ENCODE measurements around the gene ERCC4.

The ERCC4 gene

DNA sequence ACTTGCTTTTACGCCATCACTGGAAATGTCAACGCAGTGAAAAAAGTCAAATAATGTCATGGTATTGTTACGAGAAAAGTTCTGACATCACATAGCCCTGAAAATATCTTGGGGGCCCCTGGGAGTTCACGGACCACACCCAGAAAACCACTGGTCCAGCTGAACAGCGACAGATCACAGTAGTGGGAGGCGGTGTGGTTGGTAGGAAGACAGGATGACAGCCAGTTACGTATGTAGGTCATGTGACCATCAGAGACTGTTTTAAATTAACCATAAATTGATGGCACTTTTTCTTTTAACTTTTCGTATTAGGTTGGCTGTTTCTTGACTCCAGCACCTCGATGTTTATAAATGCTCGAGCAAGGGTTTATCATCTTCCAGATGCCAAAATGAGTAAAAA, 11.9 kb downstream of the ERCC4 start:
- TF ChIP-seq EP300 (IDR thresholded peaks at IDR 0.05; ENCODE audit: borderline replicate concordance) = no peak
- TF ChIP-seq, protein P1, sequence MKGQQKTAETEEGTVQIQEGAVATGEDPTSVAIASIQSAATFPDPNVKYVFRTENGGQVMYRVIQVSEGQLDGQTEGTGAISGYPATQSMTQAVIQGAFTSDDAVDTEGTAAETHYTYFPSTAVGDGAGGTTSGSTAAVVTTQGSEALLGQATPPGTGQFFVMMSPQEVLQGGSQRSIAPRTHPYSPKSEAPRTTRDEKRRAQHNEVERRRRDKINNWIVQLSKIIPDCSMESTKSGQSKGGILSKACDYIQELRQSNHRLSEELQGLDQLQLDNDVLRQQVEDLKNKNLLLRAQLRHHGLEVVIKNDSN (IDR thresholded peaks at IDR 0.05) = 0 out of 2 replicates have a peak, but pooled peaks have one; percentile 7

DNA sequence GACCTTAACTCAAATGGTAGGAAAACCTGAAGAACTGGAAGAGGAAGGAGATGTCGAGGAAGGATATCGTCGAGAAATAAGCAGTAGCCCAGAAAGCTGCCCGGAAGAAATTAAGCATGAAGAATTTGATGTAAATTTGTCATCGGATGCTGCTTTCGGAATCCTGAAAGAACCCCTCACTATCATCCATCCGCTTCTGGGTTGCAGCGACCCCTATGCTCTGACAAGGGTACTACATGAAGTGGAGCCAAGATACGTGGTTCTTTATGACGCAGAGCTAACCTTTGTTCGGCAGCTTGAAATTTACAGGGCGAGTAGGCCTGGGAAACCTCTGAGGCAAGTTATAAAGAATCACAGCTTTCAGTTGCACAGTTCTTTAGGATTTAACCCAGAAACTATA, 15.5 kb downstream of the ERCC4 start:
- TF ChIP-seq EP300 (IDR thresholded peaks at IDR 0.05; ENCODE audit: borderline replicate concordance) = no peak

DNA sequence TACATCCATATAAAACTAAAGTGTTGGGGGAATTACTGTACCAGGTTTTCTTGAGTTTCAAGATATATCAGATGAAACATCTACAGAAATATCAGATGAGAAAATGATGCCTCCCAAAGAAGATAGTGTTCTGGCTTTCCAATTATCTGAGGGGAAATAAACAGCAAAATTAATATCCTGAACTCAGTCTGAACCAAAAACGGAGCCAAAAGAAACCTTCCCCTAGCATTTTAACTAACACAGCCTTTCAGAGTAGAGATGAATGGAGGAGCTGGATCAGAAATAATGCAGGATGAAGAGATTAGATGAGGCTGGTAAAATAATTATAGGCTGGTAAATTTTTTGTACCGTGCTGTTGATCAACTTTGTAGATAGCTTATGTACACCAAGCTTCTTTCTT, 16.2 kb downstream of the ERCC4 start:
- no peak for TF ChIP-seq EGR1 (IDR thresholded peaks at IDR 0.05)
- TF ChIP-seq, protein P1 (IDR thresholded peaks at IDR 0.05) = no peak
- no peak for TF ChIP-seq CEBPB (IDR thresholded peaks at IDR 0.05)
- TF ChIP-seq, protein P2, sequence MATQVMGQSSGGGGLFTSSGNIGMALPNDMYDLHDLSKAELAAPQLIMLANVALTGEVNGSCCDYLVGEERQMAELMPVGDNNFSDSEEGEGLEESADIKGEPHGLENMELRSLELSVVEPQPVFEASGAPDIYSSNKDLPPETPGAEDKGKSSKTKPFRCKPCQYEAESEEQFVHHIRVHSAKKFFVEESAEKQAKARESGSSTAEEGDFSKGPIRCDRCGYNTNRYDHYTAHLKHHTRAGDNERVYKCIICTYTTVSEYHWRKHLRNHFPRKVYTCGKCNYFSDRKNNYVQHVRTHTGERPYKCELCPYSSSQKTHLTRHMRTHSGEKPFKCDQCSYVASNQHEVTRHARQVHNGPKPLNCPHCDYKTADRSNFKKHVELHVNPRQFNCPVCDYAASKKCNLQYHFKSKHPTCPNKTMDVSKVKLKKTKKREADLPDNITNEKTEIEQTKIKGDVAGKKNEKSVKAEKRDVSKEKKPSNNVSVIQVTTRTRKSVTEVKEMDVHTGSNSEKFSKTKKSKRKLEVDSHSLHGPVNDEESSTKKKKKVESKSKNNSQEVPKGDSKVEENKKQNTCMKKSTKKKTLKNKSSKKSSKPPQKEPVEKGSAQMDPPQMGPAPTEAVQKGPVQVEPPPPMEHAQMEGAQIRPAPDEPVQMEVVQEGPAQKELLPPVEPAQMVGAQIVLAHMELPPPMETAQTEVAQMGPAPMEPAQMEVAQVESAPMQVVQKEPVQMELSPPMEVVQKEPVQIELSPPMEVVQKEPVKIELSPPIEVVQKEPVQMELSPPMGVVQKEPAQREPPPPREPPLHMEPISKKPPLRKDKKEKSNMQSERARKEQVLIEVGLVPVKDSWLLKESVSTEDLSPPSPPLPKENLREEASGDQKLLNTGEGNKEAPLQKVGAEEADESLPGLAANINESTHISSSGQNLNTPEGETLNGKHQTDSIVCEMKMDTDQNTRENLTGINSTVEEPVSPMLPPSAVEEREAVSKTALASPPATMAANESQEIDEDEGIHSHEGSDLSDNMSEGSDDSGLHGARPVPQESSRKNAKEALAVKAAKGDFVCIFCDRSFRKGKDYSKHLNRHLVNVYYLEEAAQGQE (IDR thresholded peaks at IDR 0.05; ENCODE audit: low read depth) = no peak
- no peak for TF ChIP-seq TAF1 (IDR thresholded peaks at IDR 0.05; ENCODE audit: low read depth)
- TF ChIP-seq TEAD4 (IDR thresholded peaks at IDR 0.05) = no peak
- no peak for TF ChIP-seq NFIC (IDR thresholded peaks at IDR 0.05)
- TF ChIP-seq ZBTB7A (IDR thresholded peaks at IDR 0.05; ENCODE audit: low read depth) = no peak
- TF ChIP-seq CREB1 (IDR thresholded peaks at IDR 0.05; ENCODE audit: low read depth) = no peak
- TF ChIP-seq, protein P3, sequence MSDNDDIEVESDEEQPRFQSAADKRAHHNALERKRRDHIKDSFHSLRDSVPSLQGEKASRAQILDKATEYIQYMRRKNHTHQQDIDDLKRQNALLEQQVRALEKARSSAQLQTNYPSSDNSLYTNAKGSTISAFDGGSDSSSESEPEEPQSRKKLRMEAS (IDR thresholded peaks at IDR 0.05) = no peak
- no peak for TF ChIP-seq YY1 (IDR thresholded peaks at IDR 0.05; ENCODE audit: low read depth)
- TF ChIP-seq RAD21 (IDR thresholded peaks at IDR 0.05; ENCODE audit: low read depth) = no peak
- no peak for TF ChIP-seq FOXM1 (IDR thresholded peaks at IDR 0.05; ENCODE audit: borderline replicate concordance, low read depth)

DNA sequence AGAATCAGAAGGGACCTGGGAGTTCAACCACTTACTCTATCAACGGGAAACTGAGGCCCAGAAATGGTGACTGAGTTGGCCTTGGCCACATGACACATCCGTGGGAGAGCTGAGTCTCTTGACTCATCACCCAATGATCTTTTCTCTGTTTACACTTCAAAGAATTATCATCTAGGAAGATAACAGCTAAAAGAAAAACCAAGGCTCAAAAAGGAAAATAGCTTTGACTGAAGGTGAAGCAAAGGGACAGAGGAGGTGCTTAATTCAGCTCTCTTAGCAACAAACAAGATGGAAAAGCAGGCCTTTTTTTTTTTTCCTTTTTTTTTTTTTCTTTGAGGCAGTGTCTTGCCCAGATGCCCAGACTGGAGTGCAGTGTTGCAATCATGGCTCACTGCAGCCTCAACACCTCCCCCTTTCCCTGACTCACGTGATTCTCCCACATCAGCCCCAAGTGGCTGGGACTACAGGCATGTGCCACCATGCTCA, 16.7 kb downstream of the ERCC4 start:
- TF ChIP-seq CEBPB (IDR thresholded peaks at IDR 0.05) (no peak), EGR1 (IDR thresholded peaks at IDR 0.05) (no peak), TEAD4 (IDR thresholded peaks at IDR 0.05) (no peak), TAF1 (IDR thresholded peaks at IDR 0.05; ENCODE audit: low read depth) (no peak), RAD21 (IDR thresholded peaks at IDR 0.05; ENCODE audit: low read depth) (no peak), YY1 (IDR thresholded peaks at IDR 0.05; ENCODE audit: low read depth) (no peak), NFIC (IDR thresholded peaks at IDR 0.05) (no peak), EP300 (IDR thresholded peaks at IDR 0.05; ENCODE audit: borderline replicate concordance) (no peak), TCF12 (IDR thresholded peaks at IDR 0.05; ENCODE audit: low read depth) (no peak), CREB1 (IDR thresholded peaks at IDR 0.05; ENCODE audit: low read depth) (no peak), ZBTB7A (IDR thresholded peaks at IDR 0.05; ENCODE audit: low read depth) (no peak), FOXM1 (IDR thresholded peaks at IDR 0.05; ENCODE audit: borderline replicate concordance, low read depth) (no peak)
- TF ChIP-seq, protein P3 (IDR thresholded peaks at IDR 0.05) = no peak
- TF ChIP-seq, protein P2 (IDR thresholded peaks at IDR 0.05; ENCODE audit: low read depth) = no peak
- TF ChIP-seq, protein P1 (IDR thresholded peaks at IDR 0.05) = no peak

DNA sequence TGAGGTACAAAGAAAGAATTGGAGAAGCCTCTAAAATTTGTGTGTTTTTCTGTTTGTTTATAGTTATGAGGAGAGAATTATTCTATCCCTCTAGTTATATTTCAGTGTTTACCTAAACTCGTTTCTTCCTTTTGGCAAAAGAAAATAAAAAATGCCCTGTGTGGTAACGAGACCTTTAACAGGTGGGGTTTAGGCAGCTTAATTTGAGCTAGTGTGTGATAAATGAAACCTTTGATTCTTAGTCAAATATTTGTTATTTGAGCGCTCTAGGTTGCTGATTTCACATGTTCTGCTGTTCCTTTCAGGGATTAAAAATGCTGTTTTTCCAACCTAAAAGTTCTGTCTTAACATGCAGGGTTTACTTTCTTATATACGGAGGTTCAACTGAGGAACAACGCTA, 17.5 kb downstream of the ERCC4 start:
- TF ChIP-seq FOXM1 (IDR thresholded peaks at IDR 0.05; ENCODE audit: borderline replicate concordance, low read depth) (no peak), TCF12 (IDR thresholded peaks at IDR 0.05; ENCODE audit: low read depth) (no peak), NFIC (IDR thresholded peaks at IDR 0.05) (no peak), EGR1 (IDR thresholded peaks at IDR 0.05) (no peak), RAD21 (IDR thresholded peaks at IDR 0.05; ENCODE audit: low read depth) (no peak), EP300 (IDR thresholded peaks at IDR 0.05; ENCODE audit: borderline replicate concordance) (no peak), CEBPB (IDR thresholded peaks at IDR 0.05) (no peak), CREB1 (IDR thresholded peaks at IDR 0.05; ENCODE audit: low read depth) (no peak), ZBTB7A (IDR thresholded peaks at IDR 0.05; ENCODE audit: low read depth) (no peak), TEAD4 (IDR thresholded peaks at IDR 0.05) (no peak), YY1 (IDR thresholded peaks at IDR 0.05; ENCODE audit: low read depth) (no peak), TAF1 (IDR thresholded peaks at IDR 0.05; ENCODE audit: low read depth) (no peak)
- TF ChIP-seq, protein P1 (IDR thresholded peaks at IDR 0.05) = no peak
- TF ChIP-seq, protein P2 (IDR thresholded peaks at IDR 0.05; ENCODE audit: low read depth) = no peak
- TF ChIP-seq, protein P3 (IDR thresholded peaks at IDR 0.05) = no peak

All from Ishikawa (cell line).